Effector memory CD8-positive, alpha-beta T cell (primary cell): ENCODE measurements around the gene RFX7.
A peak's percentile ranks its signal among the peaks of the same experiment; 100 is the strongest.
"Not testable (repeated sequence)": the region's sequence is repeated elsewhere in the genome, so short reads cannot be mapped to it uniquely, and the experiment has no call there.

ENCODE experiments used
- ATAC-seq: fragments of 150-1000 bp; cut with Tn5 transposase; replicated peaks from 2 replicates; pipeline ENCODE4 v1.10.0; 2021; ENCODE audit warnings: mild to moderate bottlenecking, moderate library complexity
- DNase-seq, 3 experiments: peaks; one replicate each; pipeline ENCODE4 v3.0.0; 2021
- H3K27ac Mint-ChIP-seq, 2 donors: one replicate each; pipeline ENCODE4 v1.8.0; 2022; ENCODE audit warnings: mild to moderate bottlenecking in 2 of 2, mixed read lengths in 2 of 2, moderate library complexity in 2 of 2
- H3K27me3 Mint-ChIP-seq, 2 donors: one replicate each; pipeline ENCODE4 v1.8.0; 2022; ENCODE audit warnings: mixed read lengths in 2 of 2
- H3K36me3 Mint-ChIP-seq: one replicate; pipeline ENCODE4 v1.8.0; 2022; ENCODE audit warnings: mild to moderate bottlenecking, moderate library complexity, mixed read lengths; ENCODE audit not compliant: insufficient read depth
- H3K4me1 Mint-ChIP-seq, 2 donors: one replicate each; pipeline ENCODE4 v1.8.0; 2022; ENCODE audit warnings: low read depth in 2 of 2, mixed read lengths in 2 of 2
- H3K4me3 Mint-ChIP-seq, 2 donors: one replicate each; pipeline ENCODE4 v1.8.0; 2022; ENCODE audit warnings: mild to moderate bottlenecking in 2 of 2, mixed read lengths in 2 of 2, moderate library complexity in 2 of 2
- H3K9me3 Mint-ChIP-seq, 2 donors: one replicate each; pipeline ENCODE4 v1.8.0; 2022; ENCODE audit warnings: mixed read lengths in 2 of 2
- total RNA-seq, 9 experiments: gene quantifications; one replicate each; lab custom pipeline; 2026; lab: John Stamatoyannopoulos, UW

The RFX7 gene
- total RNA-seq, result 12.3 to 76.2 (median 32.7) reads per million in 9 experiments

GRCh38 chr15:56243163-56244037 is at the start of gene RFX7:
TSS of gene RFX7 (minus strand) at chr15:56243879. CDS start at chr15:56243285, 594 bp downstream.
- Mint-ChIP-seq H3K4me3 (peak within 1 kb of the TSS; percentile 81 to 90), H3K27ac (peak within 1 kb of the TSS; percentile 88 to 90), H3K4me1 (peaks cover 22 to 24% of the 10 kb centered on the region in 2 donors), H3K36me3 (peaks cover 21% of the 10 kb centered on the region), H3K9me3 (no peaks in the 10 kb centered on the region), H3K27me3 (no peaks in the 10 kb centered on the region)
- DNase-seq (peak; percentile 68 to 75 (median 68)), ATAC-seq (peak; percentile 80)

GRCh38 chr15:56292546-56293316 is 49.1 kb upstream of the RFX7 start:
- Mint-ChIP-seq H3K27me3 (peaks cover 16 to 27% of the 10 kb centered on the region in 2 donors), H3K27ac (no peak overlapping the region), H3K9me3 (peaks cover 8 to 9% of the 10 kb centered on the region in 2 donors), H3K36me3 (no peaks in the 10 kb centered on the region), H3K4me3 (no peak overlapping the region), H3K4me1 (no peaks in the 10 kb centered on the region)
- no peak for ATAC-seq
- DNase-seq, result no peak

- no peak overlapping the region for H3K27ac Mint-ChIP-seq
- peaks cover 8 to 9% of the 10 kb centered on the region in 2 donors for H3K9me3 Mint-ChIP-seq
- no peaks in the 10 kb centered on the region for H3K4me1 Mint-ChIP-seq
- DNase-seq (no peak), ATAC-seq (no peak)
- no peaks in the 10 kb centered on the region for H3K36me3 Mint-ChIP-seq
- peaks cover 16 to 27% of the 10 kb centered on the region in 2 donors for H3K27me3 Mint-ChIP-seq
- no peak overlapping the region for H3K4me3 Mint-ChIP-seq
Observed at GRCh38 chr15:56291741-56292140, 48.1 kb upstream of the RFX7 start.

- no peak for ATAC-seq
- no peak overlapping the region for H3K27ac Mint-ChIP-seq
- H3K9me3 Mint-ChIP-seq, result peaks cover 8 to 9% of the 10 kb centered on the region in 2 donors
- H3K4me1 Mint-ChIP-seq, result no peaks in the 10 kb centered on the region
- DNase-seq, result no peak
- H3K4me3 Mint-ChIP-seq, result no peak overlapping the region
- peaks cover 15 to 31% of the 10 kb centered on the region in 2 donors for H3K27me3 Mint-ChIP-seq
- no peaks in the 10 kb centered on the region for H3K36me3 Mint-ChIP-seq
Observed at GRCh38 chr15:56286213-56286612, 42.5 kb upstream of the RFX7 start.

- Mint-ChIP-seq H3K27me3 (peaks cover 23 to 37% of the 10 kb centered on the region in 2 donors), H3K36me3 (no peaks in the 10 kb centered on the region), H3K4me1 (no peaks in the 10 kb centered on the region), H3K4me3 (no peak overlapping the region), H3K27ac (no peak overlapping the region), H3K9me3 (peaks cover 0 to 9% of the 10 kb centered on the region in 2 donors)
- ATAC-seq, result no peak
- no peak for DNase-seq
Observed at GRCh38 chr15:56281145-56281544, 37.5 kb upstream of the RFX7 start.

- Mint-ChIP-seq H3K9me3 (peaks cover 0 to 22% of the 10 kb centered on the region in 2 donors), H3K27me3 (peaks cover 66 to 80% of the 10 kb centered on the region in 2 donors), H3K36me3 (no peaks in the 10 kb centered on the region), H3K4me3 (no peak overlapping the region), H3K27ac (no peak overlapping the region), H3K4me1 (no peaks in the 10 kb centered on the region)
- no peak for ATAC-seq
- no peak for DNase-seq
Observed at GRCh38 chr15:56273724-56274123, 30.0 kb upstream of the RFX7 start.

- Mint-ChIP-seq H3K27ac (no peak overlapping the region), H3K4me1 (no peaks in the 10 kb centered on the region), H3K9me3 (peaks cover 0 to 13% of the 10 kb centered on the region in 2 donors), H3K27me3 (peaks cover 67 to 80% of the 10 kb centered on the region in 2 donors), H3K4me3 (no peak overlapping the region), H3K36me3 (no peaks in the 10 kb centered on the region)
- DNase-seq (no peak), ATAC-seq (no peak)
Observed at GRCh38 chr15:56272454-56272853, 28.8 kb upstream of the RFX7 start.

GRCh38 chr15:56266465-56266864 is 22.8 kb upstream of the RFX7 start:
- not testable (repeated sequence) for H3K4me3 Mint-ChIP-seq, H3K4me1 Mint-ChIP-seq, H3K36me3 Mint-ChIP-seq, H3K9me3 Mint-ChIP-seq, DNase-seq, ATAC-seq, H3K27ac Mint-ChIP-seq
- H3K27me3 Mint-ChIP-seq, result peaks cover 22 to 40% of the 10 kb centered on the region in 2 donors

GRCh38 chr15:56261854-56262509 is 18.3 kb upstream of the RFX7 start:
- no peaks in the 10 kb centered on the region for H3K36me3 Mint-ChIP-seq
- no peak for ATAC-seq
- no peak overlapping the region for H3K4me3 Mint-ChIP-seq

GRCh38 chr15:56257306-56257705 is 13.6 kb upstream of the RFX7 start:
- ATAC-seq, result not testable (repeated sequence)

More at GRCh38 chr15:56261854-56262509, 18.3 kb upstream of the RFX7 start:
- Mint-ChIP-seq H3K4me1 (no peaks in the 10 kb centered on the region), H3K9me3 (peaks cover 2 to 7% of the 10 kb centered on the region in 2 donors), H3K27ac (no peak overlapping the region), H3K27me3 (peaks cover 6 to 15% of the 10 kb centered on the region in 2 donors)
- no peak for DNase-seq

GRCh38 chr15:56254265-56254664 is 10.6 kb upstream of the RFX7 start:
- DNase-seq, result no peak
- peaks cover 34 to 43% of the 10 kb centered on the region in 2 donors for H3K27me3 Mint-ChIP-seq
- ATAC-seq, result no peak
- no peaks in the 10 kb centered on the region for H3K4me1 Mint-ChIP-seq
- H3K9me3 Mint-ChIP-seq, result peaks cover 2 to 7% of the 10 kb centered on the region in 2 donors
- H3K36me3 Mint-ChIP-seq, result no peaks in the 10 kb centered on the region
- no peak overlapping the region for H3K27ac Mint-ChIP-seq
- no peak overlapping the region for H3K4me3 Mint-ChIP-seq

More at GRCh38 chr15:56257306-56257705, 13.6 kb upstream of the RFX7 start:
- not testable (repeated sequence) for H3K4me1 Mint-ChIP-seq, H3K9me3 Mint-ChIP-seq, H3K4me3 Mint-ChIP-seq, H3K36me3 Mint-ChIP-seq, DNase-seq, H3K27ac Mint-ChIP-seq
- H3K27me3 Mint-ChIP-seq, result peaks cover 34 to 38% of the 10 kb centered on the region in 2 donors

- no peak for ATAC-seq
- H3K36me3 Mint-ChIP-seq, result no peaks in the 10 kb centered on the region
- H3K27me3 Mint-ChIP-seq, result peaks cover 21 to 37% of the 10 kb centered on the region in 2 donors
- no peaks in the 10 kb centered on the region for H3K9me3 Mint-ChIP-seq
- H3K27ac Mint-ChIP-seq, result no peak overlapping the region
- no peak for DNase-seq
- H3K4me1 Mint-ChIP-seq, result no peaks in the 10 kb centered on the region
- H3K4me3 Mint-ChIP-seq, result no peak overlapping the region
Observed at GRCh38 chr15:56252386-56252785, 8.7 kb upstream of the RFX7 start.
